K562 treated with DMSO at 1 percent for 4 hours (cell line): ENCODE data around the gene MYH16. TPM values are rescaled to one million over a fixed set of nuclear protein-coding genes. Genes with fewer than 3 reads are reported as not detected.

Source experiments
- total RNA-seq: library from RNA; unstranded; fragments of 300-600 nt; gene quantifications from 2 replicates; pipeline ENCODE4 v1.2.3, GENCODE V29; 2022; ENCODE audit not compliant: insufficient read depth

The MYH16 gene
- not detected in 2 replicates for total RNA-seq

DNA sequence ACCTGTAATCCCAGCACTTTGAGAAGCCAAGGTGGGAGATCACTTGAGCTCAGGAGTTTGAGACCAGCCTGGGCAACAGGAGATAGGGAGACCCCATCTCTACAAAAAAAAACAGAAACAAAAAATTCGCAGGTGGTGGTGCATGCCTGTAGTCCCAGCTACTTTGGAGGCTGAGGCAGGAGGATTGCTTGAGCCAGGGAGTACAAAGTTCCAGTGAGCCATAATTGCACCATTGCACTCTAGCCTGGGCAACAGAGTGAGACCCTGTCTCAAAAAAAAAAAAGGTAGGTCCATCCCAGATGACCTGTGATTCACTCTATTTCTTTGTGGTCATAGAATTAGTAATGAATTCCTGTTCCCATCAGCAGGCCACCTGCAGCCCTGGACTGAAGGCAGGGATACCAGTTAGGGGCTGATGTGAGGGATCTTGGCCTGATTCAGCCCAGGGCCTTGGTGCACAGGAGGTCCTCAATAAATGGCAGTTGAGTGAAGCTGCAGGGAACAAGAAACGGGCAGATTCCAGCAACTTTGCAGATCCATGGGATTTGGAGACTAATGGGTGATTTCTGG, at the start of gene MYH16:
Gene MYH16, plus strand, starts transcription at position 364 of the 570 bp plus-strand sequence.

DNA sequence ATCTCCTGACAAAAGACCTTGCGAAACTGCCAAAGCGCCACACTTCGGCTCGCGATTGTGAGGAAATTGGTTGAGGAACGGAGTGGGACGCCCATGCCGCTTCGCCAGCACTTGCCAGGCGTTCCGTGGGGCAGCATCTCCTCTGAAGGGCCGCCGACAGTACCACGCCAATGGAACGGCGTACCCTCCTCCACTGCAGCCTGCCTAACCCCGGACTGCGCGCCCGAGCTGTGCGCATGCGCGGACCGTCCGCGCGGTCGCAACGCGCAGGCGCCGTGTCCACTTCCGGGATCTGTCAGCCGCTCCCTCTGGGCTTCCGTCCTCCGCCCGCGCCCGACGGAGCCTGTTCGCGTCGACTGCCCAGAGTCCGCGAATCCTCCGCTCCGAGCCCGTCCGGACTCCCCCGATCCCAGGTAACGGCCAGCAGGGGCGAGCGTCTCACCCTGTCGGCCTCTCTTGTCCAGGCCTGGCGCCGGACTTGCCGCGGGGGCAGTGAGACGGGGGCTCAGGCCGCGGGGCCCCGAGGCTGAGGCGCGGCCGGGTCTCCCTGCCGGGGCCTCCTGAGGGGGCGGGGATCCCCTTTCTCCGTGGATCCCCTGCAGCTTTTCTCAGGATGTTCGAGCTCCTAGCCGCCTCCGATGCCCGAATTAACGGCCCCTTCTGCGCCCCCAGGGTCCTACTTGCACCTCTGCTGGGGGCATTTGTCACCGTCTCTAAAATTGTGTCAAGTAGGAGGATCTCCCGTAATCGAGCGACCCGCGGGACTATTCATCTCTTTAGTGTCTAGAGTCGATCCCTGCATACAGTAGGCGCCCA, 53.2 kb downstream of the MYH16 start, which contains the start of gene ARPC1A:
Gene ARPC1A, plus strand, starts transcription at position 307 of the 816 bp plus-strand sequence. CDS start 7,456 bp downstream, outside the sequence.

Other genes with a start within 250 kb of the MYH16 start
- gene SMURF1, start 128.7 kb upstream of the MYH16 start, total RNA-seq = 13.8 and 13.9 TPM in 2 replicates
- gene KPNA7, start 64.7 kb upstream of the MYH16 start, total RNA-seq = not detected in 2 replicates
- 111 and 120 TPM in 2 replicates for gene ARPC1A, start 53.1 kb downstream of the MYH16 start, total RNA-seq
- gene ARPC1B, start 101.9 kb downstream of the MYH16 start, total RNA-seq = 694 and 695 TPM in 2 replicates
- gene PDAP1, start 135.8 kb downstream of the MYH16 start, total RNA-seq = 150 and 157 TPM in 2 replicates
- gene BUD31, start 136.1 kb downstream of the MYH16 start, total RNA-seq = 247 and 258 TPM in 2 replicates
- 11.9 TPM in 2 replicates for gene PTCD1, start 166.0 kb downstream of the MYH16 start, total RNA-seq
- 65.7 and 79.4 TPM in 2 replicates for gene CPSF4, start 166.1 kb downstream of the MYH16 start, total RNA-seq
- 1,122 and 1,257 TPM in 2 replicates for gene ATP5MF, start 193.3 kb downstream of the MYH16 start, total RNA-seq
- 11.5 and 14.3 TPM in 2 replicates for gene ZNF789, start 200.1 kb downstream of the MYH16 start, total RNA-seq
- gene ZNF394, start 227.4 kb downstream of the MYH16 start, total RNA-seq = 24.1 and 26.5 TPM in 2 replicates
- gene ZKSCAN5, start 231.8 kb downstream of the MYH16 start, total RNA-seq = 13.7 and 14.3 TPM in 2 replicates